Bronchial epithelial cell (primary cell): ENCODE results near the gene FRYL. TPM values are rescaled to one million over a fixed set of nuclear protein-coding genes. Genes with fewer than 3 reads are reported as not detected.

ENCODE experiments used
- DNase-seq: peaks from one replicate; pipeline ENCODE4 v3.0.0-alpha.2; 2010; ENCODE audit warnings: low read depth
- FAIRE-seq: peaks from 2 replicates; lab custom pipeline; 2011; peaks lifted over from hg19 to GRCh38; lab: Jason Lieb, UNC
- H3K27me3 ChIP-seq: 2 replicates; pipeline ENCODE4 v1.5.1; 2011; ENCODE audit warnings: low read length; ENCODE audit not compliant: control insufficient read depth, insufficient read depth
- H3K36me3 ChIP-seq: 2 replicates; pipeline ENCODE4 v1.5.1; 2011; ENCODE audit warnings: low read length; ENCODE audit not compliant: control insufficient read depth, insufficient read depth
- H3K4me3 ChIP-seq: 2 replicates; pipeline ENCODE4 v1.5.1; 2011; ENCODE audit warnings: mild to moderate bottlenecking, low read depth, low read length, control low read depth
- total RNA-seq: library from RNA; depleted of rRNA; stranded (reverse); fragments of >200 nt; gene quantifications from 2 replicates; pipeline ENCODE4 v1.2.1, GENCODE V29; 2014
- TF ChIP-seq, protein P1 (sequence below): IDR thresholded peaks from 2 replicates; pipeline ENCODE4 v1.5.1; 2011; ENCODE audit warnings: mild to moderate bottlenecking, moderate library complexity, low read length, control low read depth, inconsistent platforms; ENCODE audit not compliant: insufficient read depth, severe bottlenecking

The FRYL gene
- total RNA-seq, 1 donor from 2014 or later = 43.2 TPM

GRCh38 chr4:48484494-48485168 is 295.4 kb downstream of the FRYL start:
- FAIRE-seq (no peak), DNase-seq (no peak)
- H3K27me3 ChIP-seq = peaks cover 34% of the 10 kb centered on the region
- no peak overlapping the region for H3K4me3 ChIP-seq
- no peaks in the 10 kb centered on the region for H3K36me3 ChIP-seq
- TF ChIP-seq, protein P1, sequence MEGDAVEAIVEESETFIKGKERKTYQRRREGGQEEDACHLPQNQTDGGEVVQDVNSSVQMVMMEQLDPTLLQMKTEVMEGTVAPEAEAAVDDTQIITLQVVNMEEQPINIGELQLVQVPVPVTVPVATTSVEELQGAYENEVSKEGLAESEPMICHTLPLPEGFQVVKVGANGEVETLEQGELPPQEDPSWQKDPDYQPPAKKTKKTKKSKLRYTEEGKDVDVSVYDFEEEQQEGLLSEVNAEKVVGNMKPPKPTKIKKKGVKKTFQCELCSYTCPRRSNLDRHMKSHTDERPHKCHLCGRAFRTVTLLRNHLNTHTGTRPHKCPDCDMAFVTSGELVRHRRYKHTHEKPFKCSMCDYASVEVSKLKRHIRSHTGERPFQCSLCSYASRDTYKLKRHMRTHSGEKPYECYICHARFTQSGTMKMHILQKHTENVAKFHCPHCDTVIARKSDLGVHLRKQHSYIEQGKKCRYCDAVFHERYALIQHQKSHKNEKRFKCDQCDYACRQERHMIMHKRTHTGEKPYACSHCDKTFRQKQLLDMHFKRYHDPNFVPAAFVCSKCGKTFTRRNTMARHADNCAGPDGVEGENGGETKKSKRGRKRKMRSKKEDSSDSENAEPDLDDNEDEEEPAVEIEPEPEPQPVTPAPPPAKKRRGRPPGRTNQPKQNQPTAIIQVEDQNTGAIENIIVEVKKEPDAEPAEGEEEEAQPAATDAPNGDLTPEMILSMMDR = no peak

DNA sequence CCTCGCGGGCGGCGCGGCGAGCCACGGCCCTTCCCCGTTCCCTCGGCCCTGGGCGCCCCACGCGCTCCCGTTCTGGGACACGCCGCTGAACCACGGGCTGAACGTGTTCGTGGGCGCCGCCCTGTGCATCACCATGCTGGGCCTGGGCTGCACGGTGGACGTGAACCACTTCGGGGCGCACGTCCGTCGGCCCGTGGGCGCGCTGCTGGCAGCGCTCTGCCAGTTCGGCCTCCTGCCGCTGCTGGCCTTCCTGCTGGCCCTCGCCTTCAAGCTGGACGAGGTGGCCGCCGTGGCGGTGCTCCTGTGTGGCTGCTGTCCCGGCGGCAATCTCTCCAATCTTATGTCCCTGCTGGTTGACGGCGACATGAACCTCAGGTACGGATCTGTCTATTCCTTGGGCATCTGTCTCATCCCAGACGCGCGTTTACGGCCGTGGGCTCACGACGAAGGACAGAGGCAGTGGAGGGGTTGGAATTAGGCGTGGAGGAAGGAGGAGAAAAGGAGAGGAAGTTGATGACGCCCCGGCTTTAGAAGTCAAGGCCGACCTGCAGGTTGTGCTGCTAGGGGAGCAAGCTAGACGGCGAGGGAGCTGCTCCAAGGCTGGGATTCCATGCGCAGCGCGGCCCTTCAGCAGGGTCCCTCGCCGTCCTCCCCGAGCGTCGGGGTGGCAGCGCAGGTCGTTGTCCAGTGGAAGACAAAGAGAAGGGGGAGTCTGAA is 296.1 kb downstream of the FRYL start:
- Histone ChIP-seq H3K36me3 (no peaks in the 10 kb centered on the region), H3K4me3 (no peak overlapping the region), H3K27me3 (peaks cover 31% of the 10 kb centered on the region)
- TF ChIP-seq, protein P1 = no peak
- FAIRE-seq = no peak
- DNase-seq = no peak

DNA sequence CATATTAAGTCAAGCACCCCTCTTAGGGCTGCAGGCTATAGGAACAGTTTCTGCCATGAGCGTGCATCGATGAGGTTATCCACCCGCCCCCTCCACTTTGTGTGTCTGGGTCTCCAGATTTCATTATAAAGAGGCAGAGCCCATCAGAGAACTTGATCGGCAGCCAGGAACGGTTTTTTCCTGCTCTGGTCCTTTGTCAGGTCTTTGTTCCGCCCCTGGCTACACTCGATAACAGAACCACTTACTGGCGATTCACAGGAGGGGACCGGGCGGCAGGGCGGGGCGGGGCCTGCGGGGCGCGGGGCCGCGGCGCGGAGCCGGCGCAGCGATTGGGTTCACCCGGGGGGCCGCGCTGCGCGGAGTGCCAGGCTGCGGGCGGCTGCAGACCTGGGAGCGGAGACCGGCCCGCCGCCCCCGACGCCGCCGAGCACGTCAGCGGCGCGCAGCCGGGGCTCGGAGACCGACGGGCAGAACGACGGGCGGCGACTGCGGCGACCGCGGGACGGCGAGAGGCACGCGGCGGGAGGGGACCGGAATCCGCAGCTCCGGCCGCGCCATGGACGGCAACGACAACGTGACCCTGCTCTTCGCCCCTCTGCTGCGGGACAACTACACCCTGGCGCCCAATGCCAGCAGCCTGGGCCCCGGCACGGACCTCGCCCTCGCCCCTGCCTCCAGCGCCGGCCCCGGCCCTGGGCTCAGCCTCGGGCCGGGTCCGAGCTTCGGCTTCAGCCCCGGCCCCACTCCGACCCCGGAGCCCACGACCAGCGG is 296.9 kb downstream of the FRYL start, which contains the start of gene SLC10A4:
TSS of gene SLC10A4 (plus strand) at position 338 of the 771 bp plus-strand sequence. CDS start at position 557, 219 bp downstream.
- TF ChIP-seq, protein P1 = no peak
- FAIRE-seq (no peak), DNase-seq (no peak)
- Histone ChIP-seq H3K4me3 (peak within 1 kb of the TSS; percentile 17), H3K36me3 (no peaks in the 10 kb centered on the region), H3K27me3 (peaks cover 29% of the 10 kb centered on the region)

- Histone ChIP-seq H3K4me3 (no peak overlapping the region), H3K36me3 (no peaks in the 10 kb centered on the region), H3K27me3 (peaks cover 25% of the 10 kb centered on the region)
- DNase-seq (no peak), FAIRE-seq (no peak)
- TF ChIP-seq, protein P1 = no peak
These were observed 298.5 kb downstream of the FRYL start for GRCh38 chr4:48481581-48481980.

DNA sequence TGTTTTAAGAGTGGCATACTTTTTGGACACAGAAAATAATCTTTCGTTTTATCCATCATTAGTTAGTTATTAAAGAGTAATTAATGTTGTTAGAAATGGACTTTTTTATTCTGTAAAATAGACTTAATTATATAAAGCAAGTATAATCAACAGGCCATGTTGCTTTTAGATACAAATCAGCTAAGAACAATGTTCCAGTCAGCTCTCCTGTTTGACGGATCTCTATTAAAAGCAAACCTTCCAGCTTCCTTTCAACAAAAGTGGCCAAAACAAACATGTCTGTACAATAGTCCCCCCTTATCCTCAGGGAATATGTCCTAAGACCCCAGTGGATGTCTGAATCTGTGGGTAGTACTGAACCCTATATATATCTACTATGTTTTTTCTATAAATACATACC is 301.8 kb downstream of the FRYL start:
- TF ChIP-seq, protein P1 = no peak
- DNase-seq (no peak), FAIRE-seq (no peak)
- no peak overlapping the region for H3K4me3 ChIP-seq
- H3K36me3 ChIP-seq = no peaks in the 10 kb centered on the region
- H3K27me3 ChIP-seq = peaks cover 11% of the 10 kb centered on the region
